Stomach (tissue), 9 donors: ENCODE data around the gene CARD11. TPM values are rescaled to one million over a fixed set of nuclear protein-coding genes. Genes with fewer than 3 reads are reported as not detected.

ENCODE experiments used
- DNase-seq, 2 donors: peaks; one replicate each; pipeline versions ENCODE4 v3.0.0 to v3.0.0-alpha.2; 2013 to 2019
- H3K27ac ChIP-seq, 5 donors: fragments of 200-600 bp in 4 of 5; sonication (generic) in 4 of 5; one replicate each; pipeline ENCODE4 v1.5.1; 2013 to 2019; ENCODE audit warnings: mild to moderate bottlenecking in 1 of 5, moderate library complexity in 1 of 5
- H3K27me3 ChIP-seq, 3 donors: fragments of 200-600 bp; sonication (generic); one replicate each; pipeline ENCODE4 v1.5.1; 2017 to 2019; ENCODE audit warnings: mixed run types in 1 of 3
- H3K36me3 ChIP-seq, 4 donors: fragments of 200-600 bp; sonication (generic); 1 replicate in 3 of 4; 2 replicates in 1 of 4; pipeline ENCODE4 v1.5.1; 2016 to 2019
- H3K4me1 ChIP-seq, 4 donors: fragments of 200-600 bp; sonication (generic); one replicate each; pipeline ENCODE4 v1.5.1; 2016 to 2019
- H3K4me3 ChIP-seq, 4 donors: fragments of 200-600 bp; sonication (generic) in 3 of 4; one replicate each; pipeline ENCODE4 v1.5.1; 2016 to 2019; ENCODE audit warnings: mild to moderate bottlenecking in 1 of 4
- H3K9me3 ChIP-seq, 4 donors: fragments of 200-600 bp; sonication (generic); one replicate each; pipeline ENCODE4 v1.5.1; 2016 to 2019
- CTCF ChIP-seq, 7 experiments: fragments of 450-650 bp in 4 of 7; fragments of 200-600 bp in 3 of 7; sonication (generic) in 3 of 7; IDR thresholded peaks; one replicate each; pipeline ENCODE4 v1.5.1; 2016 to 2019; ENCODE audit warnings: antibody characterized with exemption in 7 of 7, control low read depth in 2 of 7, mild to moderate bottlenecking in 1 of 7
- EP300 ChIP-seq: sonication (generic); formaldehyde crosslinking; IDR thresholded peaks from one replicate; pipeline ENCODE4 v1.6.1; 2017; ENCODE audit warnings: antibody characterized with exemption
- POLR2A ChIP-seq, 4 donors: fragments of 450-650 bp; IDR thresholded peaks; one replicate each; pipeline ENCODE4 v1.6.1; 2016; ENCODE audit warnings: antibody characterized with exemption in 4 of 4, control low read depth in 2 of 4, mild to moderate bottlenecking in 1 of 4, moderate library complexity in 1 of 4
- POLR2AphosphoS5 ChIP-seq, 3 donors: sonication (generic); formaldehyde crosslinking; IDR thresholded peaks; one replicate each; pipeline ENCODE4 v1.6.1; 2016; ENCODE audit warnings: antibody characterized with exemption in 3 of 3
- WGBS, 5 donors: extraction: QIAGEN DNeasy Blood & Tissue Kit in 3 of 5; methylation state at CpG; one replicate each; pipeline versions ENCODE4 v1.1.5 to v1.1.7; 2013 to 2018; 5-methylcytosine and 5-hydroxymethylcytosine counted together
- intact Hi-C: fragments of 100-400 bp; cut with DNase I; formaldehyde crosslinking; loops from one replicate; pipeline ENCODE4 v1.15.1; 2023; ENCODE audit warnings: low total_unique reads
- polyA plus RNA-seq, 3 donors: library from polyadenylated mRNA; stranded (reverse); fragments of 200-250 nt; gene quantifications; one replicate each; pipeline ENCODE4 v1.2.3, GENCODE V29; 2013
- total RNA-seq, 5 donors: library from RNA; depleted of rRNA; stranded (reverse); fragments of >200 nt; gene quantifications; one replicate each; pipeline versions ENCODE4 v1.1.0 to v1.2.3, GENCODE V29; 2014 to 2016
- donor health status: healthy with polysubstance abuse.
- donor health status: Bipolar disorder and iron deficiency.
- donor health status: healthy.

The CARD11 gene
- total and polyA plus RNA-seq, 8 donors: 0.45 to 9.7 (median 1.8) TPM; not detected in 1

GRCh38 chr7:2993868-2994267 lies 49.8 kb downstream of the CARD11 start:
- TF ChIP-seq EP300 (no peak), POLR2A (IDR thresholded peaks at IDR 0.05) (no peak), POLR2AphosphoS5 (IDR thresholded peaks at IDR 0.05) (no peak), CTCF (IDR thresholded peaks at IDR 0.05) (no peak)
- Histone ChIP-seq H3K9me3 (peaks cover 0 to 8% (median 3%) of the 10 kb centered on the region in 4 donors), H3K36me3 (no peaks in the 10 kb centered on the region), H3K27ac (no peak overlapping the region), H3K27me3 (no peaks in the 10 kb centered on the region), H3K4me1 (no peaks in the 10 kb centered on the region), H3K4me3 (no peak overlapping the region)
- intact Hi-C loops: no loop called here
- WGBS, 5 donors: 40 to 61% (median 45%) methylated on average over 13 to 14 of the region's 14 CpGs
- DNase-seq: peak; percentile 54 to 68

- H3K4me1 ChIP-seq: no peaks in the 10 kb centered on the region
- no peaks in the 10 kb centered on the region for H3K36me3 ChIP-seq
- WGBS, 5 donors: 66 to 78% (median 67%) methylated on average over 16 to 17 of the region's 17 CpGs
- H3K4me3 ChIP-seq: no peak overlapping the region
- peaks cover 0 to 8% (median 3%) of the 10 kb centered on the region in 4 donors for H3K9me3 ChIP-seq
- DNase-seq: no peak
- intact Hi-C loops: no loop called here
- TF ChIP-seq POLR2A (IDR thresholded peaks at IDR 0.05) (no peak), EP300 (no peak)
- no peaks in the 10 kb centered on the region for H3K27me3 ChIP-seq
- no peak overlapping the region for H3K27ac ChIP-seq
Measured at GRCh38 chr7:2993396-2993795, 50.3 kb downstream of the CARD11 start.

- WGBS, 5 donors: 43 to 63% (median 58%) methylated on average over 6 of the region's 6 CpGs
- Histone ChIP-seq H3K27ac (no peak overlapping the region), H3K9me3 (peaks cover 0 to 8% (median 3%) of the 10 kb centered on the region in 4 donors), H3K36me3 (no peaks in the 10 kb centered on the region), H3K4me1 (no peaks in the 10 kb centered on the region), H3K27me3 (no peaks in the 10 kb centered on the region), H3K4me3 (no peak overlapping the region)
- DNase-seq: no peak
- intact Hi-C loops: no loop called here
- TF ChIP-seq POLR2A (IDR thresholded peaks at IDR 0.05) (no peak), POLR2AphosphoS5 (IDR thresholded peaks at IDR 0.05) (no peak)
Measured at GRCh38 chr7:2990949-2991470, 52.7 kb downstream of the CARD11 start.

GRCh38 chr7:2986561-2986960 lies 57.1 kb downstream of the CARD11 start:
- H3K27ac ChIP-seq: no peak overlapping the region
- no peaks in the 10 kb centered on the region for H3K4me1 ChIP-seq
- no peaks in the 10 kb centered on the region for H3K36me3 ChIP-seq
- H3K9me3 ChIP-seq: peaks cover 0 to 5% (median 2%) of the 10 kb centered on the region in 4 donors
- DNase-seq: no peak
- no peak overlapping the region for H3K4me3 ChIP-seq
- intact Hi-C loops: no loop called here
- WGBS, 5 donors: 95 to 99% (median 96%) methylated on average over 18 of the region's 18 CpGs
- H3K27me3 ChIP-seq: peaks cover 0 to under 1% (median 0%) of the 10 kb centered on the region in 3 donors
- TF ChIP-seq EP300: no peak
- no peak for TF ChIP-seq CTCF (IDR thresholded peaks at IDR 0.05)
- no peak for TF ChIP-seq POLR2AphosphoS5 (IDR thresholded peaks at IDR 0.05)
- no peak for TF ChIP-seq POLR2A (IDR thresholded peaks at IDR 0.05)

- no peak overlapping the region for H3K27ac ChIP-seq
- H3K9me3 ChIP-seq: peaks cover 0 to 5% (median 2%) of the 10 kb centered on the region in 4 donors
- 84 to 94% (median 90%) methylated on average over 14 of the region's 14 CpGs for WGBS, 5 donors
- DNase-seq: no peak
- peaks cover 0 to 7% (median 0%) of the 10 kb centered on the region in 3 donors for H3K27me3 ChIP-seq
- TF ChIP-seq POLR2A (IDR thresholded peaks at IDR 0.05): no peak
- TF ChIP-seq EP300: no peak
- TF ChIP-seq POLR2AphosphoS5 (IDR thresholded peaks at IDR 0.05): no peak
- TF ChIP-seq CTCF (IDR thresholded peaks at IDR 0.05): no peak
- intact Hi-C loops: no loop called here
- no peak overlapping the region for H3K4me3 ChIP-seq
- no peaks in the 10 kb centered on the region for H3K36me3 ChIP-seq
- H3K4me1 ChIP-seq: no peaks in the 10 kb centered on the region
Measured at GRCh38 chr7:2985866-2986265, 57.8 kb downstream of the CARD11 start.
